Mononuclear cell (primary cell): Measurements from ENCODE around the gene JMJD8. TPM values are rescaled to one million over a fixed set of nuclear protein-coding genes. Genes with fewer than 3 reads are reported as not detected.

Source experiments
- H3K27me3 ChIP-seq: 2 replicates; pipeline ENCODE4 v1.6.0; 2011; ENCODE audit warnings: low read length, control low read depth; ENCODE audit not compliant: insufficient read depth
- H3K4me1 ChIP-seq: 2 replicates; pipeline ENCODE4 v1.5.1; 2011; ENCODE audit warnings: mild to moderate bottlenecking, low read length, control low read depth; ENCODE audit not compliant: insufficient read depth
- H3K4me3 ChIP-seq: 2 replicates; pipeline ENCODE4 v1.5.1; 2011; ENCODE audit warnings: mild to moderate bottlenecking, low read length, moderate library complexity
- H3K9me3 ChIP-seq: 2 replicates; pipeline ENCODE4 v1.5.1; 2011; ENCODE audit warnings: low read depth, mild to moderate bottlenecking, control low read depth, low read length
- total RNA-seq: library from RNA; depleted of rRNA; stranded (reverse); fragments of >200 nt; gene quantifications from one replicate; pipeline ENCODE4 v1.2.3, GENCODE V29; 2012

Gene JMJD8
- total RNA-seq, 1 donor, result 25.0 TPM

- H3K27me3 ChIP-seq, result no peaks in the 10 kb centered on the region
- H3K9me3 ChIP-seq, result no peaks in the 10 kb centered on the region
- peaks cover 12% of the 10 kb centered on the region for H3K4me1 ChIP-seq
- H3K4me3 ChIP-seq, result no peak overlapping the region
Observed at GRCh38 chr16:659618-660017, 24.5 kb downstream of the JMJD8 start.

GRCh38 chr16:658679-659571 lies 25.2 kb downstream of the JMJD8 start:
- H3K4me3 ChIP-seq, result no peak overlapping the region
- H3K4me1 ChIP-seq, result peaks cover 12% of the 10 kb centered on the region
- H3K9me3 ChIP-seq, result no peaks in the 10 kb centered on the region
- H3K27me3 ChIP-seq, result no peaks in the 10 kb centered on the region

DNA sequence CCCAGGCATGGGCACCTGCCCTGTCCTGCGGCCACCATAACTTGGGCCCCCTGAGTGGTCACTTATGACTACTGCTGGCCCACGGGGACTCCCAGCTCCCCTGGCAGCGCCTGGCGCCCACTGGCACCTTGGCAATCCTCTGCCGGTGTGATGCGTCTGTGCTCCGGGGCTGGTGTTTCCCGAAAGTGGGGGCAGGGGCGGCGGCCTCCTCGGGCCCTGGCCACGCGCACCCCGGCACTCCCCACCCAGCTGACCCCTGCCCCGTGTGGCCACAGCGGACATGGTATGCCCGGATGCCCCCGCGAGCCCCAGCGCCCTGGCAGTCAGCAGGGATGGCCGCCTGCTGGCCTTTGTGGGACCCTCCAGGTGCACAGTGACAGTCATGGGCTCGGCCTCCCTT lies 26.6 kb downstream of the JMJD8 start:
- H3K4me3 ChIP-seq, result no peak overlapping the region
- H3K27me3 ChIP-seq, result no peaks in the 10 kb centered on the region
- peaks cover 12% of the 10 kb centered on the region for H3K4me1 ChIP-seq
- H3K9me3 ChIP-seq, result no peaks in the 10 kb centered on the region

- no peaks in the 10 kb centered on the region for H3K27me3 ChIP-seq
- H3K4me3 ChIP-seq, result no peak overlapping the region
- no peaks in the 10 kb centered on the region for H3K9me3 ChIP-seq
- H3K4me1 ChIP-seq, result peaks cover 7% of the 10 kb centered on the region
Observed at GRCh38 chr16:654034-654433, 30.1 kb downstream of the JMJD8 start.

- H3K27me3 ChIP-seq, result no peaks in the 10 kb centered on the region
- peaks cover 19% of the 10 kb centered on the region for H3K4me1 ChIP-seq
- H3K4me3 ChIP-seq, result no peak overlapping the region
- H3K9me3 ChIP-seq, result no peaks in the 10 kb centered on the region
Observed at GRCh38 chr16:652454-653305, 31.5 kb downstream of the JMJD8 start.

DNA sequence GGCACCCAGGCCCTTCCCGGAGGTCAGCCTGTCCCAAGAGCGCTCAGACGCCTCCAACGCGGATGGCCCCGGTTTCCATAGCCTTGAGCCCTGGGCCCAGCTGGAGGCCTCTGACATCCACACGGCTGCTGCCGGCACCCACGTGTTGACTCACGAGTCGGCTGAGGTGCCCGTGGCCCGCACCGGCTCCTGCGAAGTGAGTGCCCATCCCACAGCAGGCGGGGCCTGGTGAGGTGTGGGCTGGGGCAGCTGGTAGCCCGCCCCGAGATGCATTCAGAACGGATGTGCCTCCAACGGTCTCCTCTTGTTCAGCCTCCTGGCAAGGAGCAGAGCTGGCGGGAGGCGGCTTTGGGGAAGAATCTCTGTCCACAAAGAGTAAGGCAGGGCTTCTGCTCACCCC lies 32.3 kb downstream of the JMJD8 start:
- Histone ChIP-seq H3K4me3 (no peak overlapping the region), H3K27me3 (no peaks in the 10 kb centered on the region), H3K9me3 (no peaks in the 10 kb centered on the region), H3K4me1 (peaks cover 19% of the 10 kb centered on the region)

DNA sequence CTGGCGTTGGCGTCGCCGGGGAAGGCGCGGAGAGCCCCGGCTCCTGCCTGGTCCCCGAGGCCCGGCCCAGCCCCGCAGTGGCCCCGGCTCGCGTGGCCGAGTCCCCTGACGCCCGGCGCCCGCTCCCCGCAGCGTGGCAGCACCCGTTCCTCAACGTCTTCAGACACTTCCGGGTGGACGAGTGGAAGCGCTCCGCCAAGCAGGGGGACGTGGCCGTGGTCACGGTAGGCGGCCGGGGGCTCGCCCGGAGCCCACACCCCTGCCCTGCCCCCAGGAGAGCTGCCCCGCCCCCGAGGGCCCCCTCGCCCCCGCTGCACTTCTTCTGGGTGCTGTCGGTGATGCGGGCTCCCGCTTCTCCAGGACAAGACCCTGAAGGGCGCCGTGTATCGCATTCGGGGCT lies 34.5 kb downstream of the JMJD8 start:
- Histone ChIP-seq H3K4me1 (peaks cover 19% of the 10 kb centered on the region), H3K27me3 (no peaks in the 10 kb centered on the region), H3K4me3 (peak overlapping the region; percentile 57), H3K9me3 (no peaks in the 10 kb centered on the region)

DNA sequence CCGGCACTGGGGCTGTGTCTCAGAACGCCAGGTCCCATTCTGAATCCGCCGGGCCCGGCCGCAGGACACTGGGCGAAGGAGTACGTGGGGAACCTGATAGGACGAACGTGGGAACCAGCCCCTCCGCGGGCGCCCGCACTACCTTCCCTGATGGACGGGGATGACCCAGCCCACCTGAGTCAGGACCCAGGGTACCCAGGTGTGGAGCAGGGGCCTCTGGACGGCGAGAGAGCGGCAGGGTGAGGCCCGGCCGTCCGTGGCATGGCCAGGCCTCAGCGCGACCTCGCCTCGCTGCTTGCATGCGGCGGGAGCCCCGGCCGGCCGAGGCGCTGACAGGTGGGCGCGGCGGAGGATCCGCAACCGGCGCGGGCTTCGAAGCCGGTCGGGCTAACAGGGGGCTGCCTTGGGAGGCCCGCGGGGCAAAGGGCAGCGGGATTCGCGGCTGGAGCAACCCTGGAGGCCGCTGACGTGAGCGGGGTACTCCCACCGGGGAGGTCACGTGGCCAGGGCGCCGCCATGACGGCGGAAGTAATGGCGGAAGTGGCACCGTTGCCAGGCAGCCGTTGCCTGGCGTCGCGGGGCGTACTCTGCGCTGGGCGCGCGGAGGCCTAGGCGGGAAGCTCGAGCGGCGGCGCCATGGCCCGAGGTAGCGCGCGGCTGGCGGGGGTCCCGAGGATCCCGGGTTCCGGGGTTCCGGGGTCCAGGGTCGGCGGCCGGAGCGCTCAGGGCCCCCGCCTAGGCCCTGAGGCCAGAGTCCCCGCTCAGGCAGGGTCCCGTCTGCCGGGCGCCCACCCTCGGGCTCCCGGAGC lies 35.1 kb downstream of the JMJD8 start, which contains the start of gene WDR90:
TSS of gene WDR90 (plus strand) at position 585 of the 809 bp plus-strand sequence. CDS start at position 637, 52 bp downstream.
- no peaks in the 10 kb centered on the region for H3K27me3 ChIP-seq
- H3K4me1 ChIP-seq, result peaks cover 19% of the 10 kb centered on the region
- H3K9me3 ChIP-seq, result no peaks in the 10 kb centered on the region
- peak within 1 kb of the TSS; percentile 57 for H3K4me3 ChIP-seq

DNA sequence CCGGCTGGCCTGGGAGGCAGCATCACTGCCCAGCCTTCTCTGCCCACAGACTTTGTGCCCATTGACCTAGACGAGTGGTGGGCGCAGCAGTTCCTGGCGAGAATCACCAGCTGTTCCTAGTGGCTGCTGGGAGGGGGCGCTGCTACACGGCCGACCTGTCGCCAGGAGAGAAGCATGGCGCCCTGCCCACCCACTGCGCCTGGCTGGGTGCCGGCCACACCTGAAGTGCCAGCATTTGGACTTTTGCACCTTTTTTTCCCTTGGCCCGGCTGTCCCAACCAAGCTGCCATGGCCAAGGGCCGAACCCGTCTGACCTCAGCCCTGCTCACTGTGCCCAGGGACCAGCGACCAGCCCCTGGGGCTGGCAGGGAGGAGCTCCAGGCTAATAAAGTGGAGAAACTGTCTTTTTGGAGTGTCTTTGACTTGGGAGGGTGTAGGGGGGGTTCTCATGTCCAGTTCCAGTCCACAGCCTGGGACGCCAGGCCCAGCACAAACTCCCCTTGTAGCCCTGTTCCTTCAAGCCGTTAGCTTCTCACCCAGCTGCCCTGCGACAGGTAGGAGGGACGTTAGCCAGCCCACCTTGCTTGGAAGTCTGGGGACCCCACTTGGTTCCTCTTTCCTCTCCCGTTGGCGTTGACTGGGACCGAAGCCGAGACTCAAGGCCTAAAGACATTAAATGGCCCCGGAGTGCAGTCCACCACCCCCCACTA lies 35.9 kb downstream of the JMJD8 start:
- Histone ChIP-seq H3K27me3 (no peaks in the 10 kb centered on the region), H3K4me3 (peak overlapping the region; percentile 57), H3K4me1 (peaks cover 26% of the 10 kb centered on the region), H3K9me3 (no peaks in the 10 kb centered on the region)

GRCh38 chr16:647173-647902 lies 36.8 kb downstream of the JMJD8 start:
- peaks cover 35% of the 10 kb centered on the region for H3K4me1 ChIP-seq

GRCh38 chr16:646679-647172 lies 37.4 kb downstream of the JMJD8 start:
- no peak overlapping the region for H3K4me3 ChIP-seq
- H3K9me3 ChIP-seq, result no peaks in the 10 kb centered on the region
- peaks cover 36% of the 10 kb centered on the region for H3K4me1 ChIP-seq
- H3K27me3 ChIP-seq, result no peaks in the 10 kb centered on the region

More at GRCh38 chr16:647173-647902, 36.8 kb downstream of the JMJD8 start:
- Histone ChIP-seq H3K27me3 (no peaks in the 10 kb centered on the region), H3K9me3 (no peaks in the 10 kb centered on the region), H3K4me3 (no peak overlapping the region)

DNA sequence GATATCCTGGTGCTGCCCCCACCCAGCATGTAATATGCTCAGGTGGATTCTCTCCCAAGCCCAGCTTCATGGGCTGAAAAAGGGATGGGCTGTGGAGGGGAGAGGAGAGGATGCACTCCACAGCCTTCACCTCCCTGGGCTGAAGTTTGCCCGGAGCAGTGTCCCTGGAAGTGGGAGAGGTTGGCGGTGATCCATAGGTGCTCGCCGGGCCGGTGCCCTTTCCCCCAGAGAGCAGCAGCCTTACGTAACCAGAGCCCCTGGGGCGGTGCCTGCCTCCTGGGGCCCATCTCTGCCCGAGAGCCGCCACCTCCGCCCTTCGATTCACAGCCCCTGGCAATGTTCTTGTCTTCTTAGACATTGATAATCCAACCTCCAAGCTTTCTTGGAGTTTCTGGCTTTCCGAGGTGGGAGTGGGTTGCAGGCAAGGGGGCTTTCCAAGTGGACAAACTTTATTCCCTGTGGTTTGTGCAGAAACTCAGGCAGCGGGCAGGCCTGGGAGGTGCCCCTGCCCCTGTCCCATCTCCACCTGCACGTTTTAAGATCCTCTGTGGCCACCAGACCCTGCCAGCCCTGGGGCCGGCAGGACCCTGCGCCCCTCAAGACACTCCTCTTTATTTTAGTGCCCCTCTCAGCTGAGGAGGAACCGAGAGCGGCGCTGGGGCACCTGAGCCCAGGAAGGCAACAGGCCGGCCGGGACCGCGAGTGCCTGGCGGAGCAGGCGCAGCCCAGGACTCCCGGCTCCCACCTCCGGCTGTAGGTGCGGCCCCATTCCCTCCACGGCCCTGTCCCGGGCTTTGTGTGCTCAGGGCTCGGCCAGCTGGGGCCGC lies 38.1 kb downstream of the JMJD8 start:
- H3K9me3 ChIP-seq, result no peaks in the 10 kb centered on the region
- H3K4me1 ChIP-seq, result peaks cover 42% of the 10 kb centered on the region
- H3K4me3 ChIP-seq, result no peak overlapping the region
- no peaks in the 10 kb centered on the region for H3K27me3 ChIP-seq

GRCh38 chr16:644556-644955 lies 39.6 kb downstream of the JMJD8 start:
- H3K4me3 ChIP-seq, result no peak overlapping the region
- H3K27me3 ChIP-seq, result no peaks in the 10 kb centered on the region
- no peaks in the 10 kb centered on the region for H3K9me3 ChIP-seq
- peaks cover 40% of the 10 kb centered on the region for H3K4me1 ChIP-seq
